Stimulated activated CD8-positive, alpha-beta memory T cell treated with anti-CD3 and anti-CD28 coated beads, Interleukin-12 subunit alpha, Interleukin-12 subunit beta, amount 100 ng/mL, for 24 hours (primary cell): ENCODE measurements around the gene ADAMTS1.

ENCODE experiments used
- DNase-seq: peaks from one replicate; pipeline ENCODE4 v3.0.0-alpha.2; 2020; ENCODE audit errors: extremely low read depth

The ADAMTS1 gene

GRCh38 chr21:26844258-26845065, 747 bp downstream of the ADAMTS1 start:
- no peak for DNase-seq

DNA sequence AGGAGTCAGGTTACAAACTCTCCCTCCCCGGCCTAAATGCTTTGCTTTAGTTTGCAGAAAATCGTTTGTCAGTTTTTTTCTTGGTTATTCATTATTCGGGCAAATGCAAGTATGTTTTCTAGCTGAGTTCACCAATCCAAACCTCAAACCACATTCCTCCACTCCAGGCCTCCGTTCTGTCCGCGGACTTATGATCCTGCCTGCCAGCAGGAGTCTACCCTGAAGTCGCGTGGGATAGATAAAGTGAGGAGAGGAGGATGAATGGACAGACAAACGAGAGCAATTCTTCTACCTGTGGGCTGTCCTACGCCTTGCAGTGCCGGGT, 1.3 kb downstream of the ADAMTS1 start:
- DNase-seq, result no peak

GRCh38 chr21:26842974-26843932, 2.0 kb downstream of the ADAMTS1 start:
- no peak for DNase-seq

DNA sequence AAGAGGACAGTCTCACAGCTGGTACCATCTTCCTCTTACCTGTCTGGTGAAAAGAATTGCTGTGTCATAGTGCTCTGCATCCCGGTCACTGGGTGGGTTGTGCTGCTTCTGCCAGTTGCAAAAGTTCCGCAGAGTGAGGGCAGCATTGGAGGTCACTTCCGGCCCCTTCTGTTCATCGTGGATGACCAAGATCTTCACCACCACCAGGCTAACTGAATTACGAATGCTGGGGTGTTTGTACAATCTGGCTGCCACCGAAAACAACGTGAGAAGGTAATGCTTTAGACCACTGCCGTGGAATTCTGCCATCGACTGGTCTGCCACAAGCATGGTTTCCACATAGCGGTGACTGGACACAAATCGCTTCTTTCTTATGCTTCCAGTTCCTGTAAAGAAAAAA, 2.9 kb downstream of the ADAMTS1 start:
- no peak for DNase-seq

DNA sequence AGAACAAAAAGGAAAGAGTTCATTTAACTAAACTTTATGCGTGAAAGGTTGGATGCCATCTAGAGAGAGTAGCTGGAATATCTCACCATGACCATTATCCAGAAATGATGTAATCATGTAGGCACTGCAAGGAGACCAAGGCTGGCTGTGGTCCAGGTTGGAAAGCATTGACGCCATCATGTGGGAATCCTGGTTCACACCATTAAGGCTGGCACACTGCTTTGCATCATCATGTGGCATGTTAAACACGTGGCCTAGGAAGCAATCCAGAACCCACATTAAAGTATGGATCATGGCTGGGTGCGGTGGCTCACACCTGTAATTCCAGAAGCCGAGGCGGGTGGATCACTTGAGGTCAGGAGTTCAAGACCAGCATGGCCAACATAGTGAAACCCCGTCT, 4.3 kb downstream of the ADAMTS1 start:
- no peak for DNase-seq

DNA sequence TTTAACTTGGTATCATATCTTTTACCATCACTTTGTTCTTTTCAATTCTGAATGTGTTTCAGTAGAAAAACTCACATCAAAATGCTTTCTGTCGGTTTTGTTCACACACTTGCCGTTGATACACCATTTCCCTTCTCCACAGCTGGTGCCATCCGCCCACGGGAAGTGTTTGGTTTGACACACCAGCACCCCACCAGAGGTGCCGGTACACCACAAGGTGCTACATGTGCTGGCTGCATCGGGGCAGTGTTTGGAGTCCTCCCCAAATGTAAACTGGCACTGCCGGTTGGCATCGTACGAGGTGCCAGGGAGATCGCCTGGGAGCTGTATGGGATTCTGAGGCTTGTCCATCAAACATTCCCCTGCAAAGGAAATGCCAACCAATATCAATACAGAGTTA, 5.0 kb downstream of the ADAMTS1 start:
- DNase-seq, result no peak

DNA sequence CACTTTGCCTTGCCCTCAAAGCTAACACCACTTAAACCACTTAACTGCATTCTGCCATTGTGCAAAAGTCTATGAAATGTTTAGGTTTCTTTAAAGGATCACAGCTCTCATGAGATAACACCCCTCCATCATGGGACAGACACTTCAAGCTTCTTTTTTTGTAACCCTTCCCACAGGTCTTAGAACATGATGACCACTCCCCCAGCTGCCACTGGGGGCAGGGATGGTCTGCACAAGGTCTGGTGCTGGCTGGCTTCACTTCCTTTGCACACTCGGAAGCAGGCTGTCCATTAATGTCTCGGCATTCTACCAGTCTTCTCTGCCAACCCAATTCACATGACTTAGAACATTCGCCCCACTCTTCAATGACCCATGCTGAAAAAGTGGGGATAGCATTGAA, 7.7 kb downstream of the ADAMTS1 start:
- DNase-seq, result no peak

GRCh38 chr21:26836528-26836927, 8.7 kb downstream of the ADAMTS1 start:
- no peak for DNase-seq

GRCh38 chr21:26835714-26836265, 9.4 kb downstream of the ADAMTS1 start:
- DNase-seq, result no peak

DNA sequence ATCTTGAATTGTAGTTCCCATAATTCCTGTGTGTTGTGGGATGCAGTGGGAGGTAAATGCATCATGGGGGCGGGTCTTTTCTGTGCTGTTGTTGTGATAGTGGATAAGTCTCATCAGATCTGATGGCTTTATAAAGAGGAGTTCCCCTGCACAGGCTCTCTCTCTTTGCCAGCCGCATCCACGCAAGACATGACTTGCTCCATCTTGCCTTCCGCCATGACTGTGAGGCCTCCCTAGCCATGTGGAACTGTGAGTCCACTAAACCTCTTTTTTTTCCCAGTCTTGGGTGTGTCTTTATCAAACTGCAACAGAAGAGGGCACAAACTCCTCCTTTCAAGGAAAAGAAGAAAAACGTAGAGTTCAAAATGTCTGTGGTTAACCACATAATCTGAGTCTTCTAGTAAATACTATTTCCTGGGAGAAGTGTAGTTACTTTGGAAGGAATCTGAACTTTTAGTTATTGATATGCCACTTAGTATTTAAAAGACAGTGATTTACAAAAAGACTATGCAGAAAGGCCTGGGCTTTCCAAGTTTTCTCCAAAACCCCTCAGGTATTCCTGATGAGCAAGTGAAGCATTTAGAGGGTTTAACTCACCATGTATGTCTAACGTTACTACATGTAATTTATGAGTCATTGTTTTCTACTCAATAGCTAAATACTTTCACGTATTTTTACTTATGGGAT, 10.0 kb downstream of the ADAMTS1 start:
- no peak for DNase-seq

GRCh38 chr21:26834181-26834905, 10.9 kb downstream of the ADAMTS1 start:
- DNase-seq, result no peak

GRCh38 chr21:26833460-26833939, 11.7 kb downstream of the ADAMTS1 start:
- DNase-seq, result no peak

- DNase-seq, result no peak
Measured at GRCh38 chr21:26833011-26833410, 12.2 kb downstream of the ADAMTS1 start.

DNA sequence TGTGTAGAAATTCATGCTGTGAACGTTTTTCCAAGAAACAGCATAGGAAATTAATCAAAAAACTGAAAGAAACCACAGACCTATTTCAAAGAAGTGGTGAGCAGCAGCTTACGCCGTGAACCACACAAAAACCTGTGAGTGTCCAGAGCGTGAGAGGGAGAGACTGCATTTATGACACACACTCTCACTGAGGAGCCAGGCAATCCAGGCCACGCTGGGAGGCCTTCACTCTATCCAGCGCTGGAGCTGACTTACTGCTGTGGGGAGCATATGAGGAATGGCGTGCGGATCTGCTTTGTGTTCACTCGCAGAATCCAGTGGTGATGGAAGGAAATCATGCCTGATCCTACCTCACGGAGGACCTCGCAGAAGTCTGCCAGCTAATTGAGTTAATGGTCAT, 12.7 kb downstream of the ADAMTS1 start:
- no peak for DNase-seq

GRCh38 chr21:26826801-26827200, 18.4 kb downstream of the ADAMTS1 start:
- no peak for DNase-seq

DNA sequence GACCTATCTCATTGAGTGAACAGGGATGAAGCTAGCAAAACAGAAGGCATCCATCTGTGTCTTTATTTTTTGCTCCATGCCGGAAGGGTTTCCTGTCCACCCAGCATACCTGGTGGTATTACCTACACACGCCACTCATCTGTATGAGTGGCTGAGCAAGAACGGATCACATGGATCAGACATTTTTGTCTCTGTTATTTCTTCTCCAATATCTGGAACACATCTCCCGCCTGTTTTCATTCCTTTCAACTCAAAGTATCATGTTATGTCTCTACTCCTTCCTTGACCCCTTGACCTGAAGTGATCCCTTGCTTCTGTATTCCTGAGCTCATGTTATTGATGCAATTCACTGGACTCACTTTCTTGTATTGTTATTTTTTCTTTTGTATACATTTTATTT, 24.7 kb downstream of the ADAMTS1 start:
- DNase-seq, result no peak

DNA sequence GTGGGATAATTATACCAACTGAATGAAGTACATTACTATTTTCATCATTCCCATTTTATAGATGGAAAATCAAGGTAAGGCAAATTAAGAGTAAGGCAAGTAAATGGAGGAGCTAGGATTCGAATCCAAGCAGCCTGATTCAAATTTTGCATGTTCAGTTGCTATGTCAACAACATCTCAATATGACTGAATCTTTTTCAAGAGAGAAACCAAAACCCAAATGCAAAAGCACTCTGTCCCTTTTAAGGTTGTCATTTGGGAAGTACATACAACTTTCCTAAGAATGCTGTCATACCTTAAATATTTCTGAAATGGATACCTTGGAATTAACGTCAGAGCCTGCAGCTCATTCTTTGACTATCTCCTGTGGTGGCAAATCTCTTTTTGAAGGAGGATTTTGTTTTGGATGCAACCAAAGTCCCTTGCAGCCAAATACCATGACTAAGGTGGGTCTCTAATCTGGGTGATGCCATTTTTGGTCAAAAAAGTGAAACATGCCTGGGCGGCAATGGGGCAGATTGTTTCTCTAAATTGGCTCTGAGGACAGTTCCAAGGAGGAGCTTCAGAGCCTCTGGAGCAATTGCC, 25.4 kb downstream of the ADAMTS1 start:
- no peak for DNase-seq

DNA sequence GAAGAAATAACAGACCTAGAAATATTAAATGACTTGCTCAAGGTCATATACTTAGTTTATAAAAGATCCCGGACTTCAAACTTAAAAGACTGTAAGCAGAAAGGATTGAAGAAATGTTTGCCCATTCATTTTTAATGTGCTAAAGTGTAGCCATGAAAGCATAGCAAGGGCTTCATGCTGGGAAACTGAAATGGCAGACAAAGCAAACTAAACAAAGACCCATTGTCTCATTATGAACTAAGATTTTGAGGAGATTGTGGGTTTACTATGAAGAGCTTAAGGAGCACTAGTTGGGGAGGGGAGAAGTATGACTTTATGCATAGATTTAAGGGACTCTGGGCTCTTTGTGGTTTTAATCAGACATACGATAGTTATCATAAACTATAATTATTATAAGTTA, 26.3 kb downstream of the ADAMTS1 start:
- DNase-seq, result no peak

DNA sequence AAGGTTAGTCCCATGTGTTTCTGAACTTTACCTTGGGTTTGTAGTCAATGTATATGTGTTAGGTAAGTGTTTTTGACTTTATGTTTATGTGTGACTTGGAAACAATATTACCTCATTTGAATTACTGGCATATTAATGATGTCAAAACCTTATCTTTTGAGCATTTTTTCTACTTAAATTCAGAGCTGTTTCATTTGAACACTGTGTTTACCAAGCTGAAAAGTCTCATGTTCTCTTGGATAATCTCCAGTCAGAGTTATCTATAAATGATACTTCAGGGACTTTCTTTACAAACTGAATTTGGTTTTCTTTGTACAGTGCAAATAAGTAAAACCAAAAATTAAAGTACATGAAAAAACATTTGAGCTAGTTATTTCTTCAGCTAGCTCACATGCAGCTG, 30.0 kb downstream of the ADAMTS1 start:
- DNase-seq, result no peak

DNA sequence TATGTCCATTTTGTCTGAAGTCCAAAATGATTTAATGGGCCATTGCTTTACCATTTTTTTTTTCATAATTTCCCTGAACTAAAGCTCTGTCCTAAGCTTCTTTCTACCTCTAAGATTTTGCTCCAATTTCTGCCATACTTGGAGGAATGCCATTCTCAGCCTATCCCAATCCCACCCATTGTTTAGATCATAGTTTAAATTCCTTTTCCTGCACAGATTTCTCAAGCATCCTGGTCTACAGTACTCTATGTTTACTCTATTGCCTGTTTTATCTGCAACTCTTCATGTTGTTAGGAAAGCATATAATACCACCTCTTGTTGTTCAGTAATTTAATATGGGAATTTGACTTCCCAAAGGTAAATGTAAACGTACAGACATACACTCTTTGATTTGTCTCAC, 30.8 kb downstream of the ADAMTS1 start:
- no peak for DNase-seq

DNA sequence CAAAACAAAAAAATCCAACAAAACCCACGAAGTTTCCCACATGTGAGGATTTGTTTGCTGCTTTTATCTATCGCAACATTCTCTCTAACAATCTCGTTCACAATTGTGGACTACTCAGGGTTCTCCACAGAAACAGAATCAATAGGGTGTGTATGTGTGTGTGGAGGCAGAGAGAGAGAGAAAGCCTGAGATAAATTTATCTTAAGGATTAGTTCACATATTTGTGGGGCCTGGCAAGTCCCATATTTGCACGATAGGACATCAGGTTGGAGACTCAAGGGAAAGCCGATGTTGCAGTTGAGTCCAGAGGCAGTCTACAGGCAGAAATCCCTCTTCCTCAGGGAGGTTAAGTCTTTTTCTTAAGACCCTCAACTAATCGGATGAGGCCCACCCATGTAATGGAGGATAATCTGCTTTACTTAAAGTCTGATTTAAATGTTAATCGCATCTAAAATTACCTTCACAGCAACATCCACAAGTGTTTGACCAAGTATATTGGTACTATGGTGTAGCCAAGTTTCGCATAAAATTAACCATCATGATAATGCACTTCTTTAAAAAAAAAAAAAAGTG, 31.7 kb downstream of the ADAMTS1 start:
- no peak for DNase-seq
